SKM-1 (cell line): ENCODE results near the gene GABBR1.

Experiments
- DNase-seq: peaks from one replicate; lab custom pipeline; 2025; ENCODE audit not compliant: unreplicated experiment; lab: John Stamatoyannopoulos, UW

The GABBR1 gene

GRCh38 chr6:29653452-29654038, 20.6 kb upstream of the GABBR1 start:
- DNase-seq = peak; percentile 67

- no peak for DNase-seq
These were observed 19.2 kb upstream of the GABBR1 start for GRCh38 chr6:29652198-29652584.

GRCh38 chr6:29651413-29652197, 18.6 kb upstream of the GABBR1 start:
- DNase-seq = peak; percentile 70

- DNase-seq = peak; percentile 89
These were observed 17.0 kb upstream of the GABBR1 start for GRCh38 chr6:29649701-29650673.

- DNase-seq = peak; percentile 30
These were observed 15.1 kb upstream of the GABBR1 start for GRCh38 chr6:29647927-29648642.

GRCh38 chr6:29641430-29642148, 8.6 kb upstream of the GABBR1 start:
- no peak for DNase-seq

- DNase-seq = no peak
These were observed 4.3 kb upstream of the GABBR1 start for GRCh38 chr6:29637247-29637646.

GRCh38 chr6:29633534-29633905, 537 bp upstream of the GABBR1 start:
- DNase-seq = no peak

GRCh38 chr6:29631860-29632731, 887 bp downstream of the GABBR1 start:
- DNase-seq = no peak

GRCh38 chr6:29631209-29631810, 1.7 kb downstream of the GABBR1 start:
- DNase-seq = no peak

- DNase-seq = no peak
These were observed 2.7 kb downstream of the GABBR1 start for GRCh38 chr6:29630315-29630714.

GRCh38 chr6:29629571-29629970, 3.4 kb downstream of the GABBR1 start:
- no peak for DNase-seq

GRCh38 chr6:29628419-29629281, 4.3 kb downstream of the GABBR1 start:
- no peak for DNase-seq

- DNase-seq = peak; percentile 31
These were observed 5.1 kb downstream of the GABBR1 start for GRCh38 chr6:29627755-29628418.

- no peak for DNase-seq
These were observed 5.8 kb downstream of the GABBR1 start for GRCh38 chr6:29626948-29627754.

GRCh38 chr6:29625337-29625930, 7.5 kb downstream of the GABBR1 start:
- no peak for DNase-seq
